ENCODE measurements around the gene CSTF2T. TPM values are rescaled to one million over a fixed set of nuclear protein-coding genes. Genes with fewer than 3 reads are reported as not detected.
"Not testable (repeated sequence)": the region's sequence is repeated elsewhere in the genome, so short reads cannot be mapped to it uniquely, and the experiment has no call there.

CSTF2T gene
- total RNA-seq, 4 donors from 2014 or later = 24.1 to 29.3 (median 28.1) TPM

DNA sequence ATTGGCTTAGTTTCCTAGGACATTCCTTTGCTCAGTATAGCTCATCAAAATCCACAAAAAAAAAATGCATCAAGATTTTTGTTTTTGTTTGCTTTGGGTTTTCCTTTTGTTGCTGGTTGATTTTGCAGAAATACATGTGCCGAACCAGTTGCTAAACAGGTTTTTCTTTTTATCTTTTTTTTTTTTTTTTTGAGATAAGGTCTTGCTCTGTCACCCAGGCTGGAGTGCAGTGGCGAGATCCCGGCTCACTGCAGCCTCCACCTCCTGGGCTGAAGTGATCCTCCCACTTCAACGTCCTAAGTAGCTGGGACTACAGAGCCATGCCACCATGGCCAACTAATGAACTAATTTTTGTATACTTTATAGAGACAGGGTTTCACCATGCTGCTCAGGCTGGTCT is 8.3 kb downstream of the CSTF2T start:
- ATAC-seq = no peak
- WGBS, 2 donors (ENCODE audit: low coverage in 1 of 2) = 62 to 100% methylated on average over 1 to 4 of the region's 4 CpGs
- peaks cover 0 to 18% (median 3%) of the 10 kb centered on the region in 3 donors for H3K4me1 ChIP-seq
- H3K36me3 ChIP-seq = no peaks in the 10 kb centered on the region
- H3K27me3 ChIP-seq = no peaks in the 10 kb centered on the region
- no peak for TF ChIP-seq EP300 (IDR thresholded peaks at IDR 0.05)
- TF ChIP-seq, protein P1, sequence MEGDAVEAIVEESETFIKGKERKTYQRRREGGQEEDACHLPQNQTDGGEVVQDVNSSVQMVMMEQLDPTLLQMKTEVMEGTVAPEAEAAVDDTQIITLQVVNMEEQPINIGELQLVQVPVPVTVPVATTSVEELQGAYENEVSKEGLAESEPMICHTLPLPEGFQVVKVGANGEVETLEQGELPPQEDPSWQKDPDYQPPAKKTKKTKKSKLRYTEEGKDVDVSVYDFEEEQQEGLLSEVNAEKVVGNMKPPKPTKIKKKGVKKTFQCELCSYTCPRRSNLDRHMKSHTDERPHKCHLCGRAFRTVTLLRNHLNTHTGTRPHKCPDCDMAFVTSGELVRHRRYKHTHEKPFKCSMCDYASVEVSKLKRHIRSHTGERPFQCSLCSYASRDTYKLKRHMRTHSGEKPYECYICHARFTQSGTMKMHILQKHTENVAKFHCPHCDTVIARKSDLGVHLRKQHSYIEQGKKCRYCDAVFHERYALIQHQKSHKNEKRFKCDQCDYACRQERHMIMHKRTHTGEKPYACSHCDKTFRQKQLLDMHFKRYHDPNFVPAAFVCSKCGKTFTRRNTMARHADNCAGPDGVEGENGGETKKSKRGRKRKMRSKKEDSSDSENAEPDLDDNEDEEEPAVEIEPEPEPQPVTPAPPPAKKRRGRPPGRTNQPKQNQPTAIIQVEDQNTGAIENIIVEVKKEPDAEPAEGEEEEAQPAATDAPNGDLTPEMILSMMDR (IDR thresholded peaks at IDR 0.05) = no peak
- no peak for TF ChIP-seq POLR2A (IDR thresholded peaks at IDR 0.05)
- no peak for TF ChIP-seq POLR2AphosphoS5 (IDR thresholded peaks at IDR 0.05)
- H3K9me3 ChIP-seq = no peaks in the 10 kb centered on the region
- H3K4me3 ChIP-seq = no peak overlapping the region
- H3K27ac ChIP-seq = no peak overlapping the region

DNA sequence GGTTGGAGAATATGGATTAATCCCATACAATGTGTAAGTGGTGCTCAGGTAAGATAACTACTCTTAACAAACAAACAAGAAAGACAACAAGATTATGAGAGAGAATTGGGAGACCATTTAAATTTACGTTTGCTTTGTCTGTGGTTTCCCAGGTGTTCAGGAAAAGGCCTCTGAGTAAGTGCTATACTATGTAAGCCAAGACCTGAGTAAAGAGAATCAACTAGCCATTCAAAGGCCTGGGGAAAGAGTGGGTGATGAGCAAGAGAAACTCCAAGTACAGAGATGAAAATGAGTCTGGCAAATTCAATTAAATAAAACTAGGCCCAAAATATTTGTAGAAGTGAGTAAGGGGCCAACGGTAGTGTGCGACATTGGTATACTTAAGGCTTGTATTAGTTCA is 9.9 kb downstream of the CSTF2T start:
- ATAC-seq = no peak
- 93 to 94% methylated on average over 3 of the region's 3 CpGs for WGBS, 2 donors (ENCODE audit: low coverage in 1 of 2)

DNA sequence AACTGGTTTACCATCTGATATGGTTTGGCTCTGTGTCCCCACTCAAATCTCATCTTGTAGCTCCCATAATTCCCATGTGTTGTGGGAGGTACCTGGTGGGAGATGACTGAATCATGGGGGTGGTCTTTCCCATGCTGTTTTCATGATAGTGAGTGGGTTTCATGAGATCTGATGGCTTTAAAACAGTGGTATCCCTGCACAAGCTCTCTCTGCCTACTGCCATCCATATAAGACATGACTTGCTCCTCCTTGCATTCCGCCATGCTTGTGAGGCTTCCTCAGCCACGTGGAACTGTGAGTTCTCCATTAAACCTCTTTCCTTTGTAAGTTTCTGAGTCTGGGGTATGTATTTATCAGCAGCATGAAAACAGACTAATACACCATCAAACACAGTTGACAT is 10.6 kb downstream of the CSTF2T start:
- ATAC-seq, H3K4me1 ChIP-seq, H3K27me3 ChIP-seq, H3K27ac ChIP-seq, H3K9me3 ChIP-seq, H3K4me3 ChIP-seq, H3K36me3 ChIP-seq: not testable (repeated sequence)
- WGBS, 2 donors (ENCODE audit: low coverage in 1 of 2) = 88% methylated on average over 2 of the region's 2 CpGs

More for the DNA sequence above, 9.9 kb downstream of the CSTF2T start:
- Histone ChIP-seq H3K27ac (no peak overlapping the region), H3K36me3 (no peaks in the 10 kb centered on the region), H3K4me1 (peaks cover 0 to 2% (median 0%) of the 10 kb centered on the region in 3 donors), H3K27me3 (no peaks in the 10 kb centered on the region), H3K4me3 (no peak overlapping the region), H3K9me3 (no peaks in the 10 kb centered on the region)
- TF ChIP-seq POLR2AphosphoS5 (IDR thresholded peaks at IDR 0.05) (no peak), EP300 (IDR thresholded peaks at IDR 0.05) (no peak), POLR2A (IDR thresholded peaks at IDR 0.05) (no peak)
- TF ChIP-seq, protein P1 (IDR thresholded peaks at IDR 0.05) = no peak

DNA sequence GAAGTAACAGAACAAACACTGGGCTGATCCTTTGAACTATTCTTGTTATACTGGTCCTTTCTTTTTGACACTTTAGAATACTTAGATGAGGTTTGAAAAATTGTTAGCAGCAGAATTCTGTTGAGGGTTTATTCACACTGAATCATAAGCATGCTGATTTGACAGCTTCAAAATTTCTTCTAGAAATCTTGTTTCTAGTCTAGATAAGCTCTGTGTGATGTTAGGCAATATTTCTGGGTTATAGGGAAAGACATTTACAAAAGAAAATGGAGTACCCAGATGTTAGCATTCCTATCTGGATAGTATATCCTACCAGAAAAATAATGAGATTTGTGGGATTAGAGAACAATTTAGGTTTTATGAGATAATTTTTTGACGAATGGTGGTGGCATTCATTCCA is 12.1 kb downstream of the CSTF2T start:
- H3K27me3 ChIP-seq = no peaks in the 10 kb centered on the region
- H3K27ac ChIP-seq = no peak overlapping the region
- no peak overlapping the region for H3K4me3 ChIP-seq
- H3K36me3 ChIP-seq = no peaks in the 10 kb centered on the region
- TF ChIP-seq POLR2AphosphoS5 (IDR thresholded peaks at IDR 0.05) (no peak), EP300 (IDR thresholded peaks at IDR 0.05) (no peak)
- WGBS, 2 donors (ENCODE audit: low coverage in 1 of 2) = 80 to 81% methylated on average over 1 of the region's 1 CpG
- peaks cover 0 to 7% (median 0%) of the 10 kb centered on the region in 3 donors for H3K4me1 ChIP-seq
- ATAC-seq = no peak
- no peaks in the 10 kb centered on the region for H3K9me3 ChIP-seq

DNA sequence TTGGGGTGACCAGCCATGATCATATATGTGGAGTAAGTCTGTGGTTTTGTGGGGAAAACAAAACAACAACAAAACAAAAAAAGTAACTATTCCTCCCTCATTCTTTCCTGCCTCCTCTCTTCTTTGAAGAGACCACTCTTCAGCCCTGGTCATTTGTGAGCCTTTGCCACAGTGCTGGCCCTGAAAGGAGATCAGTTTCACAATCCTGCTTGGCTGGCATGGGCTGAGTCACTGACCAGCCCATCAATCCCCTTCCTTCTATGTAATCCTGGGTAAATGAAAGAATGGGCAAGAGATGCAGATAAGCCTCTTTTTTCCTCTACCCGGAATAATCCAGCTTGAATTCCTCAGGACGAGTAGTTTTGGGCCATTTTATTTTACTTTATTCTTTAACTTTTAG is 13.6 kb downstream of the CSTF2T start:
- no peak for ATAC-seq
- H3K27ac ChIP-seq = no peak overlapping the region
- 88 to 100% methylated on average over 2 of the region's 2 CpGs for whole genome bisulfite sequencing, 2 donors (ENCODE audit: low coverage in 1 of 2)
- no peaks in the 10 kb centered on the region for H3K9me3 ChIP-seq
- H3K27me3 ChIP-seq = no peaks in the 10 kb centered on the region
- H3K4me1 ChIP-seq = peaks cover 0 to 7% (median 0%) of the 10 kb centered on the region in 3 donors
- no peaks in the 10 kb centered on the region for H3K36me3 ChIP-seq
- no peak overlapping the region for H3K4me3 ChIP-seq
- TF ChIP-seq POLR2A (IDR thresholded peaks at IDR 0.05) (no peak), POLR2AphosphoS5 (IDR thresholded peaks at IDR 0.05) (no peak), EP300 (IDR thresholded peaks at IDR 0.05) (no peak)
- TF ChIP-seq, protein P1 (IDR thresholded peaks at IDR 0.05) = no peak

DNA sequence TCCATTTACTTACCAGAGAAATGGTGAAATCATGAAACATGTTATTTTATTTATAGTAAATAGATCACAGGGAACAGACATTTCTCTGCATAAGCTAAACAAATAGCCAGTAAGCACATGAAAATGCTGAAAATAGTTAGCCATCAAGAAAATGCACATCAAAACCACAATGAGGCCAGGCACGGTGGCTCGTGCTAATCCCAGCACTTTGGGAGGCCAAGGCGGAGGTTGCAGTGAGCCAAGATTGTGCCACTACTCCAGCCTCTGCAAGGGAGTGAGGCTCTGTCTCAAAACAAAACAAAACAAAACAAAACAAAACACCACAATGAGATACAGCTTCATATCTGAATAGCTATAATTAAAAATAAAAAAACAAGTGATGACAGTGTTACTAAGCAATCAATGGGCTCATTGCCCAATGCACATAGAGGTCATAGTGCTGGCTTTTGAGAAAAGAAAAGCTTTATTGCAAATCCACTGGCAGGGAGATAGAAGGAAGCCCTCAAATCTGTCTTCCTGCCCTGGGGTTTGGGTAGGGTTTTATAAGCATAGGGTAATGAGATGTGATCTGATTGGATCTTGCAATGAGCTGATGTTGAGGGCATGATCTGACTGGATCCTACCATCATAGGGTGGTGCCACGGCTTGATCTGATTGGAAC is 16.2 kb downstream of the CSTF2T start:
- Histone ChIP-seq H3K4me3 (no peak overlapping the region), H3K27ac (no peak overlapping the region), H3K36me3 (no peaks in the 10 kb centered on the region), H3K27me3 (no peaks in the 10 kb centered on the region), H3K4me1 (peaks cover 0 to 7% (median 0%) of the 10 kb centered on the region in 3 donors), H3K9me3 (no peaks in the 10 kb centered on the region)
- TF ChIP-seq, protein P1 (IDR thresholded peaks at IDR 0.05) = no peak
- no peak for TF ChIP-seq POLR2AphosphoS5 (IDR thresholded peaks at IDR 0.05)
- no peak for TF ChIP-seq POLR2A (IDR thresholded peaks at IDR 0.05)
- TF ChIP-seq EP300 (IDR thresholded peaks at IDR 0.05) = no peak
- no peak for ATAC-seq
- WGBS, 2 donors (ENCODE audit: low coverage in 1 of 2) = 64 to 100% methylated on average over 1 to 3 of the region's 4 CpGs
